ENCODE results near the gene TPSAB1. TPM values are rescaled to one million over a fixed set of nuclear protein-coding genes. Genes with fewer than 3 reads are reported as not detected.

TPSAB1 gene
- total RNA-seq, 1 donor from 2014 or later = not detected

DNA sequence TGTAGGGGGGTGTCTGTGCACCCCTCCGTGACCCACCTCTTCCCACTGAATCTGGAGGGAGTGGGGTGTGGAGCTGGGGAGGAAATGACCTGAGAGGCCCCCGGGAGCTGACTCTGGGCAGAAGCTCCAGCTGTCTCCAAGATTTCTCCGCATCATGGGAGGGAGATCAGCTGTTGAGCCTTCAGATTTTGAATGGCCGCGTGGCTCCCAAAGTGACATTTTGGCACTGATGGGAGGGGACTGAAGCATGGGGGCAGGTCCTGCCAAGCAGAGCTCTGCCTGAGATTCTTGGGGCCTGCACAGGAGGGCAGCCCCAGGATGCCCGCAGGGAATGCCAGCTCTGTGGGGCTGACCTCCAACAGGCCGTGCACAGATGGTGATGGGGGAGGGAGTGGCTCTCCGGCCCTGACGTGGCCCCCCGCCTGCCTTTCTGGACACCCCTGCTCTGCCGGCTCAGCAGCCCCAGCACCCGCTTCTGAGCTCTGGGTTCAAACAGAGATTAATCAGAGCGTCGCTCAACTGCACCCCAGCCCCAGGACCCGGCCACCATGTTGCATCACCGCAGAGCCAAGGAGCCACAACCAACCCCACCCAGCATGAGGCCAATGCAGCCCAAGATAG lies 43.6 kb downstream of the TPSAB1 start:
- Mint-ChIP-seq H3K9me3 (ENCODE audit: low read depth) (no peaks in the 10 kb centered on the region), H3K4me3 (ENCODE audit: unreplicated experiment) (no peak overlapping the region), H3K27me3 (ENCODE audit: low read depth) (peaks cover 30% of the 10 kb centered on the region), H3K4me1 (ENCODE audit: low read depth) (peaks cover 7% of the 10 kb centered on the region), H3K36me3 (ENCODE audit: low read depth) (no peaks in the 10 kb centered on the region), H3K27ac (ENCODE audit: unreplicated experiment) (no peak overlapping the region)
- no peak for DNase-seq (ENCODE audit: low spot score)
- TF ChIP-seq, protein P1, sequence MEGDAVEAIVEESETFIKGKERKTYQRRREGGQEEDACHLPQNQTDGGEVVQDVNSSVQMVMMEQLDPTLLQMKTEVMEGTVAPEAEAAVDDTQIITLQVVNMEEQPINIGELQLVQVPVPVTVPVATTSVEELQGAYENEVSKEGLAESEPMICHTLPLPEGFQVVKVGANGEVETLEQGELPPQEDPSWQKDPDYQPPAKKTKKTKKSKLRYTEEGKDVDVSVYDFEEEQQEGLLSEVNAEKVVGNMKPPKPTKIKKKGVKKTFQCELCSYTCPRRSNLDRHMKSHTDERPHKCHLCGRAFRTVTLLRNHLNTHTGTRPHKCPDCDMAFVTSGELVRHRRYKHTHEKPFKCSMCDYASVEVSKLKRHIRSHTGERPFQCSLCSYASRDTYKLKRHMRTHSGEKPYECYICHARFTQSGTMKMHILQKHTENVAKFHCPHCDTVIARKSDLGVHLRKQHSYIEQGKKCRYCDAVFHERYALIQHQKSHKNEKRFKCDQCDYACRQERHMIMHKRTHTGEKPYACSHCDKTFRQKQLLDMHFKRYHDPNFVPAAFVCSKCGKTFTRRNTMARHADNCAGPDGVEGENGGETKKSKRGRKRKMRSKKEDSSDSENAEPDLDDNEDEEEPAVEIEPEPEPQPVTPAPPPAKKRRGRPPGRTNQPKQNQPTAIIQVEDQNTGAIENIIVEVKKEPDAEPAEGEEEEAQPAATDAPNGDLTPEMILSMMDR (IDR thresholded peaks at IDR 0.05) = no peak

DNA sequence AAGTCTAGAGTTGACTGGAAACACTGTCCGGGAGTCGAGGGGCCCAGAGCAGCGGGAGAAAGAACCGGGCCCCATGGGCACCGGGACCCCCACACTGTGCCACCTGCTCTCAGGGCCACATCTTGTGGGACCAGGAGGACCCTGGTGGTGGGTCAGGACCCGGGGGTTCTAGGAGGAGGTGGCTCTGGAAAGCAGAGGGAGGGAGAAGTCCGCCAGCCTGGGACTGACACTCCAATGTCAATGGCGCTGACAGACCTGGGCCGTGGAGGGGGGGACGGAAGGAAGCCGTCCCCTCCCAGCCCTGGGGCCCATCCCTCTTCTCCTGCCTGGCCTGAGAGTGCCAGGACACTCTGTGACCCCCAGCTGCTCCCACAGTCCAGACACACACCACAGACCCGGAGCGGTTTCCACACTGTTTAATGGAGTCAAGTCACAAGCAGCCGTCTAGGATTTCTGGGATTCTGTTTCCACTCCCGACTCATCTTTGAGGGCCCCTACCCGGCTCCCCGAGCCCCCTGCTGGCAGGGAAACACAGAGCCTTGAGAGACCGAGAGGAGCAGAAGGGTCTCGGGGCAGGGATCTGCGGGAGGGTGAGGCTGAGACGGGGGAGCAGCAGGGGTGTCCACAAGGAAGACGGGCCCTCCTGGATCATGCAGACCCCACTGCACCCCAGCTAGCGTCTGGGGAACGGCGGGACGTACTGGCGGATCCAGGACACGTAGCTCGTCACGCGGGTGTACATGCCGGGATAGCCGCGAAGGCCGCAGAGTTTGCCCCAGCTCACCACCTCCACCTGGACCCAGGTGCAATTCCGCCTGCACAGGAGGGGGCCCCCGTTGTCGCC lies 45.4 kb downstream of the TPSAB1 start:
- no peak overlapping the region for H3K4me3 Mint-ChIP-seq (ENCODE audit: unreplicated experiment)
- H3K4me1 Mint-ChIP-seq (ENCODE audit: low read depth) = peaks cover 7% of the 10 kb centered on the region
- peaks cover 42% of the 10 kb centered on the region for H3K27me3 Mint-ChIP-seq (ENCODE audit: low read depth)
- H3K9me3 Mint-ChIP-seq (ENCODE audit: low read depth) = no peaks in the 10 kb centered on the region
- TF ChIP-seq, protein P1 (IDR thresholded peaks at IDR 0.05) = peak; percentile 15
- no peak overlapping the region for H3K27ac Mint-ChIP-seq (ENCODE audit: unreplicated experiment)
- DNase-seq (ENCODE audit: low spot score) = peak; percentile 81
- H3K36me3 Mint-ChIP-seq (ENCODE audit: low read depth) = no peaks in the 10 kb centered on the region

DNA sequence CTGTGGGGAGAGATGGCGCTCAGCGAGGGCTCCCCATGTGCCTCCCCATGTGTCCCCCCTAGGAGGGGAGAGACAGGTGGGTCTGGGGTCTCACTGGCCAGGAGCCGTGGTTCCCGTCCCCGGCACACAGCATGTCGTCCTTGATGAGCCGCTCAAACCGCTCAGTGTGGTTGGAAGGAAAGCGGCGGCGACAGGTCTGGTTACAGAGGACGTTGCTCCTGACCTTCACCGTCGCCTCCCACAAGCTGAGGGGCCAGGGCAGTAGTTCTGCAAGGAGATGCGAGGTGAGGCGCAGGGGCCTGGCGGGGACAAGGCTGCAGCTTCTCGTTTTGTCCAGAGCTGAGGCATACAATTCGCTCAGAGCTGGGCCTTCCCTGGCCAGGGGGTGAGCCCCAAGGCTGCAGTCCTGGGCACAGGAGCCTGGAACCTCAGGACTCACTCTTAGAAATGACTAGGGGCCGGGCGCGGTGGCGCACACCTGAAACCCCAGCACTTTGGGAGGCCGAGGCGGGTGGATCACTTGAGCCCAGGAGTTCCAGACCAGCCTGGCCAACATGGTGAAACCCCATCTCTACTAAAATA lies 46.1 kb downstream of the TPSAB1 start:
- H3K36me3 Mint-ChIP-seq (ENCODE audit: low read depth) = no peaks in the 10 kb centered on the region

DNA sequence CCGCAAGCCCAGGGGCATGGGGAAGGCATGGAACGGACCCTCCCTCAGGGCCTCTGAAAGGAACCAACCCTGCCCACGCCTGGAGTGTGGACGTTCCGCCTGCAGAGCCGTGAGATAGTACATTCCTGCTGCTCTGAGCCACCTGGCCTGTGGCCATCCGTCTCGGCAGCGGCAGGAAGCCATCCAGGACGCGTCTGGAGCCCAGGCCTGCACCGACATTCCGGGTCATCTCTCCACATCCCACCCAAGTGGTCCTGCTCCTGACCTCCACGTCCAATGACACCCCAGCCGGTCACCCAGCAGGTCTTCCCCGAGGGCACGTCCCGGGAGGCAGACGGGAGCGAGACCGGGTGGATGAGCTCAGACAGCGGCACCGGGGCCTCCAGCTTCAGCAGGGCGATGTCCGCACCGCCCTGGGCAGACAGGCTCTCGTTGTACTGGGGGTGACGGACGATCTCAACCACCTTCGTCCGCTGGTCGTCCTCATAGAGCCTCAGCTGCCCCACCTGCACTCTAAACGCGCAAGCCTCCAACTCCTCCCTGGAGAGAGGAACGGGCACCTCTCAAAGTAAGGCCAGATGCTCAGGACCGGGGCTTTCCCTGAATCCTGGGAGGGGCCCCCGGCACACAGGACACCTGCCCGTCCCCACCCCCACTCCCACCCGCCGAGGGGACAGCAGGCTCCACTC lies 47.6 kb downstream of the TPSAB1 start:
- DNase-seq (ENCODE audit: low spot score) = no peak
- H3K36me3 Mint-ChIP-seq (ENCODE audit: low read depth) = no peaks in the 10 kb centered on the region
- H3K9me3 Mint-ChIP-seq (ENCODE audit: low read depth) = no peaks in the 10 kb centered on the region
- H3K4me3 Mint-ChIP-seq (ENCODE audit: unreplicated experiment) = no peak overlapping the region
- peaks cover 7% of the 10 kb centered on the region for H3K4me1 Mint-ChIP-seq (ENCODE audit: low read depth)
- peaks cover 48% of the 10 kb centered on the region for H3K27me3 Mint-ChIP-seq (ENCODE audit: low read depth)
- no peak overlapping the region for H3K27ac Mint-ChIP-seq (ENCODE audit: unreplicated experiment)
- TF ChIP-seq, protein P1 (IDR thresholded peaks at IDR 0.05) = no peak

More for the DNA sequence above, 46.1 kb downstream of the TPSAB1 start:
- TF ChIP-seq, protein P1 (IDR thresholded peaks at IDR 0.05) = no peak
- no peak for DNase-seq (ENCODE audit: low spot score)
- Mint-ChIP-seq H3K4me3 (ENCODE audit: unreplicated experiment) (no peak overlapping the region), H3K27ac (ENCODE audit: unreplicated experiment) (no peak overlapping the region), H3K4me1 (ENCODE audit: low read depth) (peaks cover 7% of the 10 kb centered on the region), H3K27me3 (ENCODE audit: low read depth) (peaks cover 43% of the 10 kb centered on the region), H3K9me3 (ENCODE audit: low read depth) (no peaks in the 10 kb centered on the region)

Measured in chondrocyte (in vitro differentiated cells).